Type B pancreatic cell (in vitro differentiated cells): ENCODE measurements around the gene CA9. TPM values are rescaled to one million over a fixed set of nuclear protein-coding genes. Genes with fewer than 3 reads are reported as not detected.
"Not testable (repeated sequence)": the region's sequence is repeated elsewhere in the genome, so short reads cannot be mapped to it uniquely, and the experiment has no call there.

Experiments used
- DNase-seq: peaks from one replicate; pipeline ENCODE4 v3.0.0; 2021; ENCODE audit warnings: mixed read lengths; ENCODE audit not compliant: unreplicated experiment; ENCODE audit errors: extremely low spot score
- H3K27ac Mint-ChIP-seq: 2 replicates; pipeline ENCODE4 v1.8.0; 2021; ENCODE audit warnings: mild to moderate bottlenecking, mixed read lengths
- H3K27me3 Mint-ChIP-seq: 2 replicates; pipeline ENCODE4 v1.8.0; 2021; ENCODE audit warnings: mixed read lengths
- H3K36me3 Mint-ChIP-seq: 2 replicates; pipeline ENCODE4 v1.8.0; 2021; ENCODE audit warnings: mixed read lengths
- H3K4me1 Mint-ChIP-seq: one replicate; pipeline ENCODE4 v1.8.0; 2021; ENCODE audit warnings: mixed read lengths; ENCODE audit not compliant: unreplicated experiment
- H3K4me3 Mint-ChIP-seq: 2 replicates; pipeline ENCODE4 v1.8.0; 2021; ENCODE audit warnings: mild to moderate bottlenecking, mixed read lengths
- H3K9me3 Mint-ChIP-seq: 2 replicates; pipeline ENCODE4 v1.8.0; 2021; ENCODE audit warnings: mixed read lengths
- total RNA-seq: library from RNA; stranded (reverse); gene quantifications from 2 replicates; pipeline ENCODE4 v1.2.1, GENCODE V29; 2021; ENCODE audit warnings: low replicate concordance
- TF ChIP-seq, protein P1 (sequence below): fragments of 200-600 bp; sonication (generic); conservative IDR thresholded peaks from 2 replicates; pipeline ENCODE4 v1.5.0; 2021; ENCODE audit warnings: antibody characterized with exemption, mild to moderate bottlenecking

The CA9 gene
- total RNA-seq, 1 donor from 2014 or later: 1.5 TPM

DNA sequence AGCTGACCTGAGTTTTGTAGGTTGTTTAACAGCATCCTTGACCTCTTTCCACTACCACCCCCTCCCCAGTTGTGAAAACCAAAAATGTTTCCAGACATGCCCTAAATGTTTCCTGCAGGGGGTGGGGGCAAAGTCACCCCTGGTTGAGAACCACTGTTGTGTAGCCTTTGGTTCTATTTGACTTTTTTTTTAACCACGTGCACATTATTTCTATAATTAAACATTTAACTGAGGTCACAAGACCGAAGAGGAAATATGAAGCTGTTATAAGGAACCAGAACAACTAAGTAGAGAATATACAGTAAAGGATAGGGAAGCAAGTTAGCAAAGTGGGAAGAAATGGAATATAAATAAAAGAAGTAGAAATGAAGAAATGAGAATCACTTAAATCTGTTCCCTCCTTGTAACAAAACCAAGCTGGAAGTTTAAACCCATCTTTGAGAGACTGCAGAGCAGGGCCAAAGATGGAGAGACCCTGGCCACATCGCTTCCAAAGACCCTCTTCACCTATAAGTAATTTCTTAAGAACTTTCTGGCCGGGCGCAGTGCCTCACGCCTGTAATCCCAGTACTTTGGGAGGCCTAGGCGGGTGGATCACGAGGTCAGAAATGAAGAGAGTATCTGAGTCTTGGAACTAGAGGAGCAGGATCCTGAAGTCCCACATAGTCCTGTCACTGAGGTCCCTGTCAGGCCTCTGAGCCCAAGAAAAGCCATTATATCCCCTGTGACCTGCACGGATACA lies 37.4 kb upstream of the CA9 start:
- no peak for DNase-seq
- Mint-ChIP-seq H3K36me3 (peaks cover 7% of the 10 kb centered on the region), H3K27ac (no peak overlapping the region), H3K9me3 (no peaks in the 10 kb centered on the region), H3K4me1 (no peaks in the 10 kb centered on the region), H3K4me3 (no peak overlapping the region), H3K27me3 (peaks cover 5% of the 10 kb centered on the region)
- TF ChIP-seq, protein P1, sequence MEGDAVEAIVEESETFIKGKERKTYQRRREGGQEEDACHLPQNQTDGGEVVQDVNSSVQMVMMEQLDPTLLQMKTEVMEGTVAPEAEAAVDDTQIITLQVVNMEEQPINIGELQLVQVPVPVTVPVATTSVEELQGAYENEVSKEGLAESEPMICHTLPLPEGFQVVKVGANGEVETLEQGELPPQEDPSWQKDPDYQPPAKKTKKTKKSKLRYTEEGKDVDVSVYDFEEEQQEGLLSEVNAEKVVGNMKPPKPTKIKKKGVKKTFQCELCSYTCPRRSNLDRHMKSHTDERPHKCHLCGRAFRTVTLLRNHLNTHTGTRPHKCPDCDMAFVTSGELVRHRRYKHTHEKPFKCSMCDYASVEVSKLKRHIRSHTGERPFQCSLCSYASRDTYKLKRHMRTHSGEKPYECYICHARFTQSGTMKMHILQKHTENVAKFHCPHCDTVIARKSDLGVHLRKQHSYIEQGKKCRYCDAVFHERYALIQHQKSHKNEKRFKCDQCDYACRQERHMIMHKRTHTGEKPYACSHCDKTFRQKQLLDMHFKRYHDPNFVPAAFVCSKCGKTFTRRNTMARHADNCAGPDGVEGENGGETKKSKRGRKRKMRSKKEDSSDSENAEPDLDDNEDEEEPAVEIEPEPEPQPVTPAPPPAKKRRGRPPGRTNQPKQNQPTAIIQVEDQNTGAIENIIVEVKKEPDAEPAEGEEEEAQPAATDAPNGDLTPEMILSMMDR: no peak

GRCh38 chr9:35636877-35637246 lies 36.9 kb upstream of the CA9 start:
- H3K4me1 Mint-ChIP-seq, H3K27me3 Mint-ChIP-seq, H3K4me3 Mint-ChIP-seq, DNase-seq, H3K9me3 Mint-ChIP-seq, H3K27ac Mint-ChIP-seq: not testable (repeated sequence)
- peaks cover 10% of the 10 kb centered on the region for H3K36me3 Mint-ChIP-seq

- H3K9me3 Mint-ChIP-seq, H3K4me1 Mint-ChIP-seq, DNase-seq, H3K4me3 Mint-ChIP-seq, H3K27me3 Mint-ChIP-seq, H3K27ac Mint-ChIP-seq: not testable (repeated sequence)
- peaks cover 10% of the 10 kb centered on the region for H3K36me3 Mint-ChIP-seq
Measured at GRCh38 chr9:35637427-35637955, 36.2 kb upstream of the CA9 start.

- H3K9me3 Mint-ChIP-seq: not testable (repeated sequence)
Measured at GRCh38 chr9:35638751-35639150, 35.0 kb upstream of the CA9 start.

GRCh38 chr9:35639225-35639624 lies 34.5 kb upstream of the CA9 start:
- not testable (repeated sequence) for H3K27ac Mint-ChIP-seq, H3K4me3 Mint-ChIP-seq, DNase-seq, H3K9me3 Mint-ChIP-seq, H3K27me3 Mint-ChIP-seq, H3K4me1 Mint-ChIP-seq
- H3K36me3 Mint-ChIP-seq: peaks cover 10% of the 10 kb centered on the region

More at GRCh38 chr9:35638751-35639150, 35.0 kb upstream of the CA9 start:
- peaks cover 10% of the 10 kb centered on the region for H3K36me3 Mint-ChIP-seq
- H3K4me3 Mint-ChIP-seq, H3K27me3 Mint-ChIP-seq, H3K27ac Mint-ChIP-seq, DNase-seq, H3K4me1 Mint-ChIP-seq: not testable (repeated sequence)

- no peak for DNase-seq
- peaks cover 5% of the 10 kb centered on the region for H3K27me3 Mint-ChIP-seq
- TF ChIP-seq, protein P1: no peak
- no peak overlapping the region for H3K27ac Mint-ChIP-seq
- H3K9me3 Mint-ChIP-seq: no peaks in the 10 kb centered on the region
- peaks cover 10% of the 10 kb centered on the region for H3K36me3 Mint-ChIP-seq
- H3K4me3 Mint-ChIP-seq: no peak overlapping the region
- H3K4me1 Mint-ChIP-seq: no peaks in the 10 kb centered on the region
Measured at GRCh38 chr9:35639631-35640030, 34.1 kb upstream of the CA9 start.

GRCh38 chr9:35640431-35640830 lies 33.3 kb upstream of the CA9 start:
- not testable (repeated sequence) for H3K4me3 Mint-ChIP-seq, DNase-seq, H3K4me1 Mint-ChIP-seq, H3K27me3 Mint-ChIP-seq, H3K27ac Mint-ChIP-seq, H3K9me3 Mint-ChIP-seq
- H3K36me3 Mint-ChIP-seq: peaks cover 10% of the 10 kb centered on the region

- not testable (repeated sequence) for H3K4me3 Mint-ChIP-seq, H3K27me3 Mint-ChIP-seq, H3K9me3 Mint-ChIP-seq, H3K4me1 Mint-ChIP-seq, DNase-seq, H3K27ac Mint-ChIP-seq
- peaks cover 10% of the 10 kb centered on the region for H3K36me3 Mint-ChIP-seq
Measured at GRCh38 chr9:35641478-35641877, 32.2 kb upstream of the CA9 start.
